ENCODE measurements around the gene NDUFAF8. TPM values are rescaled to one million over a fixed set of nuclear protein-coding genes. Genes with fewer than 3 reads are reported as not detected.
A peak's percentile ranks its signal among the peaks of the same experiment; 100 is the strongest.

NDUFAF8 gene
- total RNA-seq, 1 donor from 2014 or later: 10.7 TPM

DNA sequence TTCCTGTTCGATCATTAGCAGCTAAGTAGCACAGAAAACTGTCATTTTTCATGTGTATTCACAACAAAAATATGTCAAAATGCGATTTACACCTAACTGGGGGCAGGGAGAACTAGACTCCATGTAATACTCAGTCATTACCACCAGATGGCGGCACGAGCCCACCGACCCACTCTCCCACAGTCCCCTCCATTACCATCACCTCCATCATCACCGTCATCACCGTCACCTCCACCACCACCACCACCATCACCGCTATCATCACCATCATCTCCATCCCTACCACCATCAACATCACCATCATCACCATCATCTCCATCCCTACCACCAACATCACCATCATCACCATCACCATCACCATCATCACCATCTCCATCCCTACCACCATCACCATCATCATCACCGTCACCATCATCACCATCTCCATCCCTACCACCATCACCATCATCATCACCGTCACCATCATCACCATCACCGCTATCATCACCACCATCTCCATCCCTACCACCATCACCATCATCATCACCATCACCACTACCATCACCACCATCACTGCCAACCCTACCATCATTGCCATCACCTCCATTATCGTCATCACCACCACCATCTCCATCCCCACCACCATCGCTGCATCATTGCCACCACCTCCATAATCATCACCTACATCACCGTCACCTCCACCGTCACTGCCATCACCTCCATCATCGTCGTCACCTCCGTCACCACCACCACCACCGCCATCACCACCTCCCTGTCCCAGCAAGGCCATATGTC is 14.4 kb downstream of the NDUFAF8 start:
- DNase-seq: peak; percentile 43

- peak; percentile 44 for DNase-seq
Measured at GRCh38 chr17:81254955-81255717, 16.0 kb downstream of the NDUFAF8 start.

- no peak for DNase-seq
Measured at GRCh38 chr17:81256616-81257015, 17.5 kb downstream of the NDUFAF8 start.

- DNase-seq: no peak
Measured at GRCh38 chr17:81257533-81257932, 18.4 kb downstream of the NDUFAF8 start.

DNA sequence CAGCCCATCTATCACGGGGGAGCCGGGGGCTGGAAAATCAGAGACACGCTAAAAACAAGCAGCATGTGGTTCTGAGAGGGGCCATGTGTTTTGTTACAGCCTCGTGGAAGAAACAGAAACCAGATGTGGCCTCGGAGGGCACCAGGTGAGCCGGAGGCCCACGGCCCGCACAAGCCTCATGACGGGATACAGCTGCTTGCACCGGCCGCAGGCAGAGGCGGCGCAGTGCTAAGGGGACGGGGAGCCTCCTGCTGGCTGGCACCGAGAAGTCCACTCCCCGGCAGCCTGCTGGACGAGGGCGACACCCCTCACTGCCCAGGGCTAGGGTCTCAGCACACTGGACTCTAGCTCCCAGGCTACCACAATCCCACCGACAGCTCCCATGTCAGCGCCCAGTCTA is 19.2 kb downstream of the NDUFAF8 start:
- no peak for DNase-seq

DNA sequence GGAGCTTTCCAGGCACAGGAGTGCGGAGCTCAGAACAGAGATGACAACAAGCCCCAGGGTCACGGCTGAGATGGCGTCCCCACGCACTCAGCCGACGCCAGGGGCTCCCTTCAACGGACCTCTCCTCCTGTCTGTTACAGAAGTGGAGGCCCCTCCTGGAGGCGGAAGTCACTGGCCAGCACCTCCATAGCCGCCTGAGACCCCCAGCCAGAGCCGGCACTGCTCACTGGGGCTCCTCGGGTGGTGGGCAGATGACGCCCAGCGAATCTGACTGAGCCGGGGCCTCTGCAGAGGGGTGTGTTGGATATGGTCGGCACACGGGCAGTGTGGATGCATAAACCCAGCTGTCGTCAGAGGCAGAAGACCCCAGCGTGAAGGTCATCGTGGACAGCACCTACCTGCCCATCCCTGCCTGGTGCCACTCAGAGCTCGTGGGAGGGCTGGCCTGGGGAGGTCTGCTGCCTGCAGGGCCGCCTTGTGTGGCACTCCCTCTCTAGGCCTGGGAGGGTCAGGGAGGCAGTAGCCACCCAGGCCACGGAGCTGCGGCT is 20.0 kb downstream of the NDUFAF8 start:
- DNase-seq: no peak

GRCh38 chr17:81260171-81260570 is 21.1 kb downstream of the NDUFAF8 start:
- no peak for DNase-seq

DNA sequence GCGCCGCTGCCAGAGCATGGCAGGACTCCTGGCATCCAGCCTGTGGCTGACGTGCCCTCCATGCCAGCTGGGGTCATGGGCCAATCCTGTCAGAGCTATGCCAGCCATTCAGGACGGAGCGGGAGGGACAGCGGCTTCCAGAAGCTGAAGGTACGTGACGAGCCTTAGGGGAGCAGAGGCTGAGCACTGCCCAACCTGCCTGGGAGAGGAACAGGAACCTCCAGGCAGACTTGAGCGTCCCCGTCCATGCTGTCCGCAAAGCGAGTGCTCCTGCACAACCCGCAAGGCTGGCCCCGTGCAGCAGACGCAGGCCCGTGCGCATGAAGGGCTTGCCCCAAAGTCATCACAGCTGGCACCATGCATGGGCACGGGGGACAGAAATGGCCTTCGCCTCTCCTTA is 21.5 kb downstream of the NDUFAF8 start:
- no peak for DNase-seq

DNA sequence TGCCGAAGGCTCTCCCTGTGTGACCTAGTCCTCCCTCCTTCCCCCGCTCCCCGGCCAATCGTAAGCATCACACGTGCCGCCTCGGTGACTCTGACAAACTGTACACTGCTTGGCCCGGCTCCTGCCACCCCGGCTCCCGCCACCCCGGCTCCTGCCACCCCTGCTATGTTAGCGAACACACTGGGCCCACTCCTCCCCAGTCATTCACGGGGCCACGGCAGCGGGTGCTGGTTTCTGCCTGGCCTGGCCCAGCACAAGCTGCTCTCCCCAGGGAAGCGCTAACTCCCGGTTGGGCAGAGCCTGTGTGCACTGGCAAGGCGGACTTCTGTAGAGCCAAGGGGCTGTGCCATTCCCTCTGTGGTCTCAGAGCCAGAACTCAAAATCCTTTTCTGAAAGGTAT is 22.0 kb downstream of the NDUFAF8 start:
- DNase-seq: no peak

- no peak for DNase-seq
Measured at GRCh38 chr17:81261582-81262336, 22.6 kb downstream of the NDUFAF8 start.

- DNase-seq: no peak
Measured at GRCh38 chr17:81263371-81264181, 24.5 kb downstream of the NDUFAF8 start.

DNA sequence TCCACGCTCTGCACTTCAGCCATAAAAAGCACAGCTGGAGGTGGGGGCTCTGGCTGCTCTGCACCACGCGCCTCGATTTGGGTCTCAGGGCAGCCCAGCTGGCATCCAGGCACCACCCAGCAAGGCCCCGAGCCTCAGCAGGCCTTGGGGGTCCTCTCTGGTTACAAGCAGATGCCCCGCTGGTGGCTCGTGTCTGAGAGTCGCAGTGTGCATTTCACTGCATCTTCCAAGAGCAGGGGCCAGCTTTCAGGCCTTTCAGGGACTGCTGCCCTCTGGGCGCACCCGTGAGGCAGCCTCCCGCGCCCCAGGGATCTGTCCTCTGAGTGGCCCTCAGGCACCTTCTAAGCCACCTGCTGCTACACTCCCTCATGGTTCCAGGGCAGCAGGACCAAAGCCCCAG is 25.5 kb downstream of the NDUFAF8 start:
- DNase-seq: no peak

DNA sequence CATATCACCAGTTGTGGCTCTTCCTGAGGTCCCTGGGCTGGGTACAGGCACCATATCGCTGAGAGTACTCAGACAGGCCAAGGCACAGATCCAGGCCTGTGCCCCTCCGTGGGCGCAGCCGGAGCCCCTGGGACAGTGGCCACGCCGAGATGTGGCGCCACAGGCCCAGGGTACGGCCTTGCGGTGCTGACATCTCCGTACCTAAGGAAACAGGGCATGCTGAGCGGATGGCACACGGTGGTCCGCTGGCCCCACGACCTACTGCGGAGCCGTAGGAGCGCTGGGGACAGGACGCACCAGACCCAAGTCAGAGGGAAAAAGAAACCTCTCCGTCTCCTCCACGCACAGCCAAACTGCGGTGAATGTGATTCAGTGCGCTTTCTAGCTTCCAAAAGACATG is 26.5 kb downstream of the NDUFAF8 start:
- DNase-seq: no peak

GRCh38 chr17:81267390-81268067 is 28.4 kb downstream of the NDUFAF8 start:
- no peak for DNase-seq

- DNase-seq: no peak
Measured at GRCh38 chr17:81270279-81270678, 31.2 kb downstream of the NDUFAF8 start.

DNA sequence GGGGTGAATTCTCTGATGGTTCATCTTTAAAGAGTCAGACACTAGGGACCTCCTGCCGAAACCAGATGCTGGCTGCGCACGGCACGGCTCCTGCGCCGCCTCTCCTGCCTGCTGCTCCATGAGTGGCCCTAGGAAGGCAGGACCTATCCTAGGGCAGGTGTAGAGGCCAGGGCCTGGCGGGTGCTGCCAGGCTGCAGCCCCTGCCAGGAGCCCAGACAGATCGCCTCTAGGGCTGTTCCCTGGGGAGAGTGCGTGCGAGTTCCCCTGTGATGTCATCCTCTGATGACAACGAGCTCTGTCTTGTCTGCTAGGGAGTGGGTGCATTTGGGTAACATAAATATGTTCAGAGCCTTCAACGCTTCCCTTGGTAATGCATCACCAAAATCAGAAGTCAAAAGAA is 32.1 kb downstream of the NDUFAF8 start:
- DNase-seq: no peak

- no peak for DNase-seq
Measured at GRCh38 chr17:81272616-81273015, 33.5 kb downstream of the NDUFAF8 start.

- no peak for DNase-seq
Measured at GRCh38 chr17:81273698-81274470, 34.8 kb downstream of the NDUFAF8 start.

- no peak for DNase-seq
Measured at GRCh38 chr17:81274471-81274855, 35.3 kb downstream of the NDUFAF8 start.

GRCh38 chr17:81276781-81277180 is 37.7 kb downstream of the NDUFAF8 start:
- DNase-seq: no peak

Measured in skin of body (tissue), 2 donors.